ENCODE data around the gene AKAP6. TPM values are rescaled to one million over a fixed set of nuclear protein-coding genes. Genes with fewer than 3 reads are reported as not detected.

AKAP6 gene
- total and polyA plus RNA-seq, 10 of the 15 experiments (the other 5 are each of a cell fraction or from before 2014, with no cell fraction given): 0.35 to 5.9 (median 2.2) TPM

- no peak for TF ChIP-seq ZBTB11 (CRISPR knock-in tag; IDR thresholded peaks at IDR 0.05)
- TF ChIP-seq IKZF1 (conservative IDR thresholded peaks at IDR 0.05): no peak
- no peak for TF ChIP-seq ZSCAN29 (IDR thresholded peaks at IDR 0.05)
- TF ChIP-seq ZNF384 (IDR thresholded peaks at IDR 0.05; ENCODE audit: borderline replicate concordance, low read depth, low read length): no peak
- TF ChIP-seq SIN3A (IDR thresholded peaks at IDR 0.05; ENCODE audit: low read depth, low read length): no peak
Observed at GRCh38 chr14:32534145-32534544, 205.0 kb downstream of the AKAP6 start (continued).

- intact Hi-C loops (cut with micrococcal nuclease; ENCODE audit: unreplicated experiment): no loop called here
- H3K9me3 ChIP-seq (replicated peaks; ENCODE audit: control insufficient read depth, insufficient read depth, low read length): no peaks in the 10 kb centered on the region
- CTCF ChIA-PET: interaction anchor here (1.0 kb wide), 1 partner anchor 23 kb away, joined by 4 read pairs; no protein-coding TSS in a partner anchor
- SMC1A ChIA-PET (ENCODE audit: uncharacterized antibody, unreplicated experiment): no interaction called here
- H3K4me1 ChIP-seq (ENCODE audit: control insufficient read depth, insufficient read depth, low read length): no peaks in the 10 kb centered on the region
- 22% methylated on average over 2 of the region's 2 CpGs for WGBS (ENCODE audit: insufficient coverage, insufficient replicate concordance, low lambda C conversion rate, missing lambda C conversion rate)
- no peak overlapping the region for H3K4me2 ChIP-seq (ENCODE audit: control insufficient read depth, insufficient read depth)
- no TSS peak for BruUV-seq (replicated peaks)
- DNase-seq (ENCODE audit: low read depth, low spot score) (no peak), ATAC-seq (no peak), FAIRE-seq (peak; percentile 13)
- in situ Hi-C loops (cut with MboI): no loop called here
- H2AFZ ChIP-seq (ENCODE audit: control insufficient read depth, low read depth, low read length): no peak overlapping the region
- POLR2A ChIA-PET: no interaction called here
- H4K20me1 ChIP-seq (ENCODE audit: control insufficient read depth, insufficient read depth): no peaks in the 10 kb centered on the region
- no peaks in the 10 kb centered on the region for H3K79me2 ChIP-seq (ENCODE audit: control insufficient read depth, insufficient read depth, low read length)
- RAD21 ChIA-PET (ENCODE audit: unreplicated experiment): no interaction called here
- H3K4me3 ChIP-seq: no peak overlapping the region
- no peak overlapping the region for H3K9ac ChIP-seq (ENCODE audit: control insufficient read depth, insufficient read depth, low read length)
- no peak for TF ChIP-seq JUNB (IDR thresholded peaks at IDR 0.05)
- no peak for TF ChIP-seq MYB (IDR thresholded peaks at IDR 0.05; ENCODE audit: borderline replicate concordance, low read depth, low read length)
- no peak for TF ChIP-seq HDAC6 (IDR thresholded peaks at IDR 0.05; ENCODE audit: unreplicated experiment)
- TF ChIP-seq ASH2L (IDR thresholded peaks at IDR 0.05; ENCODE audit: borderline replicate concordance, low read depth): no peak
- no peak for TF ChIP-seq RELB (IDR thresholded peaks at IDR 0.05; ENCODE audit: low read depth)
- no peak for TF ChIP-seq BACH1 (IDR thresholded peaks at IDR 0.05; ENCODE audit: borderline replicate concordance)
- no peaks in the 10 kb centered on the region for H3K36me3 ChIP-seq (ENCODE audit: control insufficient read depth in 2 of 2, insufficient read depth in 2 of 2, low read length in 1 of 2)
- no peak overlapping the region for H3K27ac ChIP-seq (ENCODE audit: control insufficient read depth, insufficient read depth)
- no peaks in the 10 kb centered on the region for H3K27me3 ChIP-seq (replicated peaks in 1 of 2; ENCODE audit: control insufficient read depth in 2 of 2, insufficient read depth in 2 of 2, low read length in 1 of 2)
Observed at GRCh38 chr14:32536175-32536574, 207.1 kb downstream of the AKAP6 start.
